Caco-2 (cell line): ENCODE data around the gene CORIN. TPM values are rescaled to one million over a fixed set of nuclear protein-coding genes. Genes with fewer than 3 reads are reported as not detected.
"Not testable (repeated sequence)": the region's sequence is repeated elsewhere in the genome, so short reads cannot be mapped to it uniquely, and the experiment has no call there.

Experiments used
- BruUV-seq: library from RNA; stranded (reverse); fragments of 400-500 nt; replicated peaks from 2 replicates; lab custom pipeline; 2021; lab: Mats Ljungman, UMichigan
- CTCF ChIA-PET: fragments of 300-600 bp; sonication (Branson Sonifier 250); formaldehyde crosslinking; loops from one replicate; lab custom pipeline; 2022; ENCODE audit warnings: antibody characterized with exemption; lab: Charles Lee
- POLR2A ChIA-PET: fragments of 300-600 bp; sonication (Branson Sonifier 250); formaldehyde crosslinking; loops from one replicate; lab custom pipeline; 2022; ENCODE audit warnings: antibody characterized with exemption; lab: Charles Lee
- DNase-seq, 2 experiments: peaks; one replicate each; pipeline versions ENCODE4 v3.0.0 to v3.0.0-alpha.2; 2020 to 2022
- H3K27me3 ChIP-seq: replicated peaks from 2 replicates; pipeline ENCODE4 v1.6.0; 2011; ENCODE audit warnings: low read length; ENCODE audit not compliant: control insufficient read depth, insufficient read depth
- H3K36me3 ChIP-seq: 2 replicates; pipeline ENCODE4 v1.5.1; 2011; ENCODE audit warnings: low read length; ENCODE audit not compliant: control insufficient read depth, insufficient read depth
- H3K4me1 ChIP-seq: fragments of 250-450 bp; sonication (Bioruptor Pico); 2 replicates; pipeline ENCODE4 v1.5.1; 2020; ENCODE audit warnings: mild to moderate bottlenecking
- H3K4me3 ChIP-seq: 2 replicates; pipeline ENCODE4 v1.5.1; 2011; ENCODE audit warnings: low read depth, mild to moderate bottlenecking, control low read depth, low read length
- H3K9me3 ChIP-seq: fragments of 250-450 bp; sonication (Bioruptor Pico); 2 replicates; pipeline ENCODE4 v1.5.1; 2020; ENCODE audit warnings: mild to moderate bottlenecking, moderate library complexity
- H3K27ac Mint-ChIP-seq: one replicate; pipeline ENCODE4 v1.8.0; 2022; ENCODE audit warnings: mixed read lengths; ENCODE audit not compliant: unreplicated experiment
- H3K27me3 Mint-ChIP-seq: one replicate; pipeline ENCODE4 v1.8.0; 2022; ENCODE audit warnings: mixed read lengths; ENCODE audit not compliant: insufficient read depth, unreplicated experiment
- H3K36me3 Mint-ChIP-seq: one replicate; pipeline ENCODE4 v1.8.0; 2022; ENCODE audit warnings: mild to moderate bottlenecking, mixed read lengths; ENCODE audit not compliant: insufficient read depth, unreplicated experiment
- H3K4me1 Mint-ChIP-seq: one replicate; pipeline ENCODE4 v1.8.0; 2022; ENCODE audit warnings: low read depth, mixed read lengths; ENCODE audit not compliant: unreplicated experiment
- H3K4me3 Mint-ChIP-seq: one replicate; pipeline ENCODE4 v1.8.0; 2022; ENCODE audit warnings: mild to moderate bottlenecking, moderate library complexity, mixed read lengths; ENCODE audit not compliant: unreplicated experiment
- H3K9me3 Mint-ChIP-seq: one replicate; pipeline ENCODE4 v1.8.0; 2022; ENCODE audit warnings: mixed read lengths; ENCODE audit not compliant: unreplicated experiment
- CTCF ChIP-seq, 2 experiments: fragments of 200-600 bp in 1 of 2; IDR thresholded peaks; 1 replicate in 1 of 2; 2 replicates in 1 of 2; pipeline versions ENCODE4 v1.5.1 to v1.8.0; 2011 to 2022; ENCODE audit warnings: antibody characterized with exemption in 1 of 2, control low read depth in 1 of 2, inconsistent platforms in 1 of 2, low read depth in 1 of 2, low read length in 1 of 2, mild to moderate bottlenecking in 1 of 2, moderate library complexity in 1 of 2; ENCODE audit not compliant: insufficient read depth in 1 of 2, severe bottlenecking in 1 of 2, unreplicated experiment in 1 of 2
- intact Hi-C: fragments of 100-400 bp; cut with micrococcal nuclease; formaldehyde crosslinking; loops from one replicate; pipeline ENCODE4 v1.10.0; 2022; ENCODE audit not compliant: unreplicated experiment
- total RNA-seq: library from RNA; stranded (reverse); gene quantifications from 2 replicates; pipeline ENCODE4 v1.2.3, GENCODE V29; 2022

CORIN gene
- total RNA-seq, 1 experiment from 2014 or later: 0.27 TPM

- H3K9me3 Mint-ChIP-seq: peaks cover 9% of the 10 kb centered on the region
- H3K4me3 Mint-ChIP-seq: no peak overlapping the region
- no peak overlapping the region for H3K27ac Mint-ChIP-seq
- TF ChIP-seq CTCF (IDR thresholded peaks at IDR 0.05; ENCODE audit: insufficient read depth in 1 of 2, low read depth in 1 of 2, low read length in 1 of 2, severe bottlenecking in 1 of 2, unreplicated experiment in 1 of 2): no peak
- BruUV-seq: no TSS peak
- CTCF ChIA-PET: no interaction called here
- POLR2A ChIA-PET: no interaction called here
- Histone ChIP-seq H3K4me3 (no peak overlapping the region), H3K27me3 (no peaks in the 10 kb centered on the region), H3K9me3 (no peaks in the 10 kb centered on the region), H3K36me3 (no peaks in the 10 kb centered on the region), H3K4me1 (no peaks in the 10 kb centered on the region)
- H3K36me3 Mint-ChIP-seq: peaks cover 7% of the 10 kb centered on the region
- H3K27me3 Mint-ChIP-seq: no peaks in the 10 kb centered on the region
- intact Hi-C loops: no loop called here
- DNase-seq: no peak
- no peaks in the 10 kb centered on the region for H3K4me1 Mint-ChIP-seq
These were observed 284.3 kb downstream of the CORIN start for GRCh38 chr4:47553329-47554125.

- ChIA-PET POLR2A (no interaction called here), CTCF (no interaction called here)
- intact Hi-C loops: no loop called here
- no peaks in the 10 kb centered on the region for H3K4me1 Mint-ChIP-seq
- Histone ChIP-seq H3K27me3 (no peaks in the 10 kb centered on the region), H3K36me3 (no peaks in the 10 kb centered on the region), H3K4me3 (no peak overlapping the region), H3K4me1 (no peaks in the 10 kb centered on the region), H3K9me3 (no peaks in the 10 kb centered on the region)
- peaks cover 9% of the 10 kb centered on the region for H3K9me3 Mint-ChIP-seq
- peaks cover 7% of the 10 kb centered on the region for H3K36me3 Mint-ChIP-seq
- no peak for TF ChIP-seq CTCF (IDR thresholded peaks at IDR 0.05; ENCODE audit: insufficient read depth in 1 of 2, low read depth in 1 of 2, low read length in 1 of 2, severe bottlenecking in 1 of 2, unreplicated experiment in 1 of 2)
- H3K27ac Mint-ChIP-seq: no peak overlapping the region
- H3K27me3 Mint-ChIP-seq: no peaks in the 10 kb centered on the region
- no peak for DNase-seq
- BruUV-seq: no TSS peak
- H3K4me3 Mint-ChIP-seq: no peak overlapping the region
These were observed 286.2 kb downstream of the CORIN start for GRCh38 chr4:47551682-47552081.

DNA sequence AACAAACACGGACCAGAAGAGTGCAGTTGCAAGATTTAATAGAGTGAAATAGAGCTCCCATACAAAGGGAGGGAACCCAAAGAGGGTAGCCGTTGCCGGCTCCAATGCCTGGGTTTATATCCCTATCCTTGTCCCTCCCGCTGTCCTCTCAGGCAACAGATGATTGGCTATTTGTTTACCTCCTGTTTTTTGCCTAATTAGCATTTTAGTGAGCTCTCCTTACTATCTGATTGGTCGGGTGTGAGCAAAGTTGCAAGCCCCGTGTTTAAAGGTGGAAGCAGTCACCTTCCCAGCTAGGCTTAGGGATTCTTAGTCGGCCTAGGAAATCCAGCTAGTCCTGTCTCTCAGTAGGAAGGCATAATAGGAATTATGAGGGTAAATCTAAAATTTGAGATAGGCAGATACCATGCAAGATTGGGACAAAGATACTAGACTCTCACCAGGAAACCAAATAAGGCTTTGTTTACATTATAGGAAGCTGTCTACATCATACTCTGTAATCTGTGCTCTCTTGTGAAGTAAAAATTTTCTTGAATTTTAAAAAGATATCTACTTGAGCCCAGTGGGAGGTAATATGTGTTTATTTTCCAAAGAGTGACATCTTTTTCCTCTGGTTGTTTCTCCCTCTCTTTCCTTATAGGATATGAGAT lies 286.8 kb downstream of the CORIN start:
- ChIA-PET CTCF (no interaction called here), POLR2A (no interaction called here)
- no peaks in the 10 kb centered on the region for H3K4me1 Mint-ChIP-seq
- H3K36me3 ChIP-seq: no peaks in the 10 kb centered on the region
- H3K4me3 Mint-ChIP-seq: no peak overlapping the region
- no TSS peak for BruUV-seq
- no peak for TF ChIP-seq CTCF (IDR thresholded peaks at IDR 0.05; ENCODE audit: insufficient read depth in 1 of 2, low read depth in 1 of 2, low read length in 1 of 2, severe bottlenecking in 1 of 2, unreplicated experiment in 1 of 2)
- no peaks in the 10 kb centered on the region for H3K4me1 ChIP-seq
- H3K9me3 ChIP-seq: no peaks in the 10 kb centered on the region
- peaks cover 9% of the 10 kb centered on the region for H3K9me3 Mint-ChIP-seq
- no peak overlapping the region for H3K27ac Mint-ChIP-seq
- no peaks in the 10 kb centered on the region for H3K27me3 ChIP-seq
- H3K27me3 Mint-ChIP-seq: no peaks in the 10 kb centered on the region
- H3K4me3 ChIP-seq: no peak overlapping the region
- no peak for DNase-seq
- intact Hi-C loops: no loop called here
- peaks cover 7% of the 10 kb centered on the region for H3K36me3 Mint-ChIP-seq

- H3K4me1 ChIP-seq, intact Hi-C loops, BruUV-seq, H3K9me3 Mint-ChIP-seq, H3K36me3 Mint-ChIP-seq, CTCF ChIA-PET, H3K4me3 Mint-ChIP-seq, H3K27ac Mint-ChIP-seq, POLR2A ChIA-PET, H3K4me1 Mint-ChIP-seq, H3K27me3 Mint-ChIP-seq, H3K9me3 ChIP-seq, H3K36me3 ChIP-seq, H3K4me3 ChIP-seq, H3K27me3 ChIP-seq, DNase-seq: not testable (repeated sequence)
These were observed 287.5 kb downstream of the CORIN start for GRCh38 chr4:47550357-47550756.
